K562 (cell line): ENCODE data around the gene PEX6. TPM values are rescaled to one million over a fixed set of nuclear protein-coding genes. Genes with fewer than 3 reads are reported as not detected.

Source experiments
- BRD9 ChIP-seq: fragments of 450-650 bp; IDR thresholded peaks from 2 replicates; pipeline ENCODE4 v1.6.1; 2018; ENCODE audit warnings: low read depth; ENCODE audit not compliant: partially characterized antibody
- HLTF ChIP-seq: fragments of 450-650 bp; IDR thresholded peaks from 2 replicates; pipeline ENCODE4 v1.6.1; 2016
- HNRNPLL ChIP-seq: fragments of 200-400 bp; formaldehyde crosslinking; IDR thresholded peaks from 2 replicates; pipeline ENCODE4 v1.6.1; 2017; ENCODE audit warnings: low read length, low read depth, mild to moderate bottlenecking; ENCODE audit not compliant: poor library complexity, severe bottlenecking
- IFI16 ChIP-seq: fragments of 250-450 bp; sonication (Bioruptor Pico); IDR thresholded peaks from 2 replicates; pipeline ENCODE4 v2.1.2; 2022; ENCODE audit warnings: mild to moderate bottlenecking, inconsistent platforms
- KDM1A ChIP-seq, 2 experiments: fragments of 450-650 bp; IDR thresholded peaks; 2 replicates each; pipeline ENCODE4 v1.6.1; 2016; ENCODE audit warnings: mild to moderate bottlenecking in 2 of 2
- LARP7 ChIP-seq: fragments of 450-650 bp; IDR thresholded peaks from 2 replicates; pipeline ENCODE4 v1.6.1; 2016
- NBN ChIP-seq: fragments of 450-650 bp; IDR thresholded peaks from 2 replicates; pipeline ENCODE4 v1.6.1; 2016; ENCODE audit warnings: low read depth, mild to moderate bottlenecking
- PHB2 ChIP-seq: fragments of 450-650 bp; IDR thresholded peaks from 2 replicates; pipeline ENCODE4 v1.6.1; 2017; ENCODE audit warnings: low read depth
- RAD51 ChIP-seq: fragments of 450-650 bp; IDR thresholded peaks from 2 replicates; pipeline ENCODE4 v1.7.1; 2016; ENCODE audit warnings: low read depth, mild to moderate bottlenecking, borderline replicate concordance
- RUNX1 ChIP-seq: sonication (generic); IDR thresholded peaks from 2 replicates; pipeline ENCODE4 v1.6.1; 2016; ENCODE audit warnings: antibody characterized with exemption, low read depth
- SMARCA5 ChIP-seq: fragments of 450-650 bp; IDR thresholded peaks from 2 replicates; pipeline ENCODE4 v1.6.1; 2016
- SMARCE1 ChIP-seq: fragments of 450-650 bp; IDR thresholded peaks from 2 replicates; pipeline ENCODE4 v1.7.1; 2016; ENCODE audit warnings: mild to moderate bottlenecking
- THRAP3 ChIP-seq: fragments of 450-650 bp; IDR thresholded peaks from 2 replicates; pipeline ENCODE4 v1.6.1; 2016; ENCODE audit warnings: mild to moderate bottlenecking, inconsistent platforms, borderline replicate concordance
- TRIM24 ChIP-seq, 2 experiments: fragments of 450-650 bp; IDR thresholded peaks; 2 replicates each; pipeline ENCODE4 v1.6.1; 2016
- TRIM25 ChIP-seq: fragments of 450-650 bp; IDR thresholded peaks from 2 replicates; pipeline ENCODE4 v1.7.0; 2016; ENCODE audit warnings: borderline replicate concordance
- ZBTB1 ChIP-seq: sonication (generic); formaldehyde crosslinking; IDR thresholded peaks from 2 replicates; pipeline ENCODE4 v1.8.1; 2023; ENCODE audit warnings: missing genetic modification reagents, low read depth, mild to moderate bottlenecking, borderline replicate concordance
- ZBTB26 ChIP-seq: fragments of 450-650 bp; formaldehyde crosslinking; IDR thresholded peaks from 2 replicates; pipeline ENCODE4 v1.4.0; 2022; ENCODE audit warnings: missing genetic modification characterization
- ZBTB8A ChIP-seq: fragments of 450-650 bp; IDR thresholded peaks from 2 replicates; pipeline ENCODE4 v1.6.1; 2018; ENCODE audit warnings: mild to moderate bottlenecking, moderate library complexity; ENCODE audit not compliant: partially characterized antibody
- ZC3H8 ChIP-seq: fragments of 450-650 bp; IDR thresholded peaks from 2 replicates; pipeline ENCODE4 v1.6.1; 2017
- ZNF584 ChIP-seq: fragments of 200-800 bp; sonication (Bioruptor generic); IDR thresholded peaks from 2 replicates; pipeline ENCODE4 v1.6.1; 2016; ENCODE audit warnings: low read depth, mild to moderate bottlenecking, missing genetic modification characterization, missing compliant biosample characterization
- ZNF740 ChIP-seq, 3 experiments: fragments of 200-800 bp in 1 of 3; sonication (Bioruptor generic) in 1 of 3; sonication (generic) in 1 of 3; formaldehyde crosslinking in 1 of 3; IDR thresholded peaks; 2 replicates each; pipeline versions ENCODE4 v1.6.1 to v1.8.0; 2016 to 2022; ENCODE audit warnings: mild to moderate bottlenecking in 2 of 3, missing compliant biosample characterization in 2 of 3, missing genetic modification characterization in 2 of 3, missing genetic modification reagents in 1 of 3
- ZNF778 ChIP-seq: fragments of 450-650 bp; formaldehyde crosslinking; IDR thresholded peaks from 2 replicates; pipeline ENCODE4 v1.4.0; 2020; ENCODE audit warnings: mild to moderate bottlenecking, moderate library complexity
- polyA plus RNA-seq, 8 experiments: library from polyadenylated mRNA; depleted of rRNA in 4 of 8; stranded (reverse) in 5 of 8; unstranded in 3 of 8; fragments of >200 nt; fragmentation: Nextera tagmentation in 2 of 8; fragmentation: Illumina TruSeq in 1 of 8; extraction: Ambion mirVana in 2 of 8; extraction: Trizol in 1 of 8; gene quantifications; 2 replicates each; pipeline versions ENCODE4 v1.2.1 to v1.2.3, GENCODE V29; 2011 to 2014; ENCODE audit warnings: inconsistent platforms in 1 of 8, missing spikeins in 1 of 8
- total RNA-seq, 7 experiments: library from RNA; depleted of rRNA in 6 of 7; stranded (reverse); fragments of >200 nt in 6 of 7; fragmentation: Illumina TruSeq in 2 of 7; extraction: Trizol in 2 of 7; gene quantifications; 2 replicates each; pipeline versions ENCODE4 v1.2.1 to v1.2.3, GENCODE V29; 2011 to 2021; ENCODE audit warnings: low replicate concordance in 1 of 7

Gene PEX6
- total and polyA plus RNA-seq, 9 of the 15 experiments (the other 6 are each of a cell fraction or from before 2014, with no cell fraction given), result 0.17 to 20.8 (median 6.9) TPM

GRCh38 chr6:43014434-43014909 is 35.5 kb upstream of the PEX6 start (continued):
- TF ChIP-seq HNRNPLL, result no peak
- no peak for TF ChIP-seq ZNF584
- peak; percentile 49 for TF ChIP-seq SMARCE1
- no peak for TF ChIP-seq RUNX1
- TF ChIP-seq NBN, result 0 out of 2 replicates have a peak, but pooled peaks have one; percentile 57
- TF ChIP-seq LARP7, result peak; percentile 95; the same call in 1 of the 2 replicates
- TF ChIP-seq ZC3H8, result 0 out of 2 replicates have a peak, but pooled peaks have one; percentile 31
- 0 out of 2 replicates have a peak, but pooled peaks have one; percentile 53 for TF ChIP-seq ZNF740 (CRISPR knock-in tag; IDR thresholded peaks at IDR 0.05)
- no peak for TF ChIP-seq ZNF740 (tag; IDR thresholded peaks at IDR 0.05)
- no peak for TF ChIP-seq ZNF778 (CRISPR knock-in tag)
- TF ChIP-seq THRAP3, result 0 out of 2 replicates have a peak, but pooled peaks have one; percentile 88
- peak in 1 of 2 experiments; percentile 38; a peak in 1 of 4 replicates for TF ChIP-seq KDM1A (IDR thresholded peaks at IDR 0.05)
- no peak for TF ChIP-seq IFI16 (CRISPR knock-in tag)
- TF ChIP-seq TRIM24 (IDR thresholded peaks at IDR 0.05), result peak in 1 of 2 experiments; percentile 5; a peak in 1 of 4 replicates
- 0 out of 2 replicates have a peak, but pooled peaks have one; percentile 29 for TF ChIP-seq ZBTB1 (CRISPR knock-in tag)
- TF ChIP-seq BRD9, result no peak
- TF ChIP-seq HLTF, result peak; percentile 94; the same call in 1 of the 2 replicates
- TF ChIP-seq RAD51, result 0 out of 2 replicates have a peak, but pooled peaks have one; percentile 1
- peak; percentile 59 for TF ChIP-seq PHB2
- peak; percentile 55; the same call in 1 of the 2 replicates for TF ChIP-seq TRIM25
- TF ChIP-seq ZBTB26 (CRISPR knock-in tag), result peak; percentile 84; the same call in 1 of the 2 replicates
- TF ChIP-seq ZBTB8A, result no peak
- 0 out of 2 replicates have a peak, but pooled peaks have one; percentile 65 for TF ChIP-seq SMARCA5
